ENCODE measurements around the gene SPR.

Gene SPR

GRCh38 chr2:72933207-72933606 is 46.0 kb downstream of the SPR start:
- DNase-seq, result no peak

GRCh38 chr2:72933646-72934151 is 46.5 kb downstream of the SPR start:
- DNase-seq, result no peak

- DNase-seq, result no peak
Measured at GRCh38 chr2:72934683-72935610, 47.7 kb downstream of the SPR start.

- DNase-seq, result no peak
Measured at GRCh38 chr2:72935611-72935957, 48.4 kb downstream of the SPR start.

- no peak for DNase-seq
Measured at GRCh38 chr2:72936660-72937355, 49.6 kb downstream of the SPR start.

- DNase-seq, result no peak
Measured at GRCh38 chr2:72937356-72937669, 50.1 kb downstream of the SPR start.

- DNase-seq, result no peak
Measured at GRCh38 chr2:72938455-72938854, 51.2 kb downstream of the SPR start.

- no peak for DNase-seq
Measured at GRCh38 chr2:72940361-72940760, 53.2 kb downstream of the SPR start.

GRCh38 chr2:72940786-72941185 is 53.6 kb downstream of the SPR start:
- no peak for DNase-seq
